OCI-LY1 (cell line): Measurements from ENCODE around the gene STEAP2.

Experiments
- EZH2 ChIP-seq: fragments of 200-600 bp; sonication (generic), shearing (Covaris generic); IDR thresholded peaks from 2 replicates; pipeline ENCODE4 v1.8.0; 2017; ENCODE audit warnings: borderline replicate concordance, mixed run types, mild to moderate bottlenecking, antibody characterized with exemption, low read length, moderate library complexity, mixed read lengths
- TF ChIP-seq, protein P1 (sequence below): fragments of 200-600 bp; sonication (generic), shearing (Covaris generic); IDR thresholded peaks from 2 replicates; pipeline ENCODE4 v1.5.1; 2017; ENCODE audit warnings: mild to moderate bottlenecking, antibody characterized with exemption, low read length, moderate library complexity, mixed read lengths

DNA sequence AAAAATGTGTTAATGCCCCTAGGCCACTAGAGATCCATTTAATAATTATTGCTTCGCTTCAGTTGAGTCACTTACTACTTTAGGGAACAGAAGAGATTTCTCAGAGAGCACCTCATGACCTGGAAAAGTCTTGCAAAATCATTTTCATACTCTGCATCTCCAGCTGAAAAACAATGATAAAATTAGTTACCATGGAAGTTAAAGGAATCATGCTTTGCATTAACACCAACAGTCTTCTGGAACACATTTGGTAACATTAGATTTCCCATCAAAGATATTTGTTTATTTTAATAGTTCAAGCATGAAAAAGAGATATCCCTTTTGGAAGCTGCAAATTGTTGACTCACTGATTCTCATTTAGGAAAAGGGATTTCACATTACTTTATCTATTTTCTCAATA is 1.8 kb upstream of the STEAP2 start:
- TF ChIP-seq, protein P1, sequence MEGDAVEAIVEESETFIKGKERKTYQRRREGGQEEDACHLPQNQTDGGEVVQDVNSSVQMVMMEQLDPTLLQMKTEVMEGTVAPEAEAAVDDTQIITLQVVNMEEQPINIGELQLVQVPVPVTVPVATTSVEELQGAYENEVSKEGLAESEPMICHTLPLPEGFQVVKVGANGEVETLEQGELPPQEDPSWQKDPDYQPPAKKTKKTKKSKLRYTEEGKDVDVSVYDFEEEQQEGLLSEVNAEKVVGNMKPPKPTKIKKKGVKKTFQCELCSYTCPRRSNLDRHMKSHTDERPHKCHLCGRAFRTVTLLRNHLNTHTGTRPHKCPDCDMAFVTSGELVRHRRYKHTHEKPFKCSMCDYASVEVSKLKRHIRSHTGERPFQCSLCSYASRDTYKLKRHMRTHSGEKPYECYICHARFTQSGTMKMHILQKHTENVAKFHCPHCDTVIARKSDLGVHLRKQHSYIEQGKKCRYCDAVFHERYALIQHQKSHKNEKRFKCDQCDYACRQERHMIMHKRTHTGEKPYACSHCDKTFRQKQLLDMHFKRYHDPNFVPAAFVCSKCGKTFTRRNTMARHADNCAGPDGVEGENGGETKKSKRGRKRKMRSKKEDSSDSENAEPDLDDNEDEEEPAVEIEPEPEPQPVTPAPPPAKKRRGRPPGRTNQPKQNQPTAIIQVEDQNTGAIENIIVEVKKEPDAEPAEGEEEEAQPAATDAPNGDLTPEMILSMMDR: no peak
- TF ChIP-seq EZH2: no peak
